ENCODE measurements around the gene DNHD1. TPM values are rescaled to one million over a fixed set of nuclear protein-coding genes. Genes with fewer than 3 reads are reported as not detected.

The DNHD1 gene
- total RNA-seq, 6 experiments from 2014 or later = 1.9 to 10.3 (median 6.1) TPM

- peak; percentile 9 to 29 (median 12) for TF ChIP-seq CTCF (IDR thresholded peaks at IDR 0.05)
- TF ChIP-seq POLR2A (IDR thresholded peaks at IDR 0.05) = peak; percentile 39
- Histone ChIP-seq H3K9me3 (no peaks in the 10 kb centered on the region), H3K27ac (peak overlapping the region; percentile 84 to 91 (median 89)), H3K36me3 (peaks cover 3 to 42% (median 15%) of the 10 kb centered on the region in 4 donors), H3K4me1 (peaks cover 0 to 51% (median 18%) of the 10 kb centered on the region in 4 donors), H3K4me3 (peak overlapping the region; percentile 73 to 89 (median 77)), H3K27me3 (no peaks in the 10 kb centered on the region)
- WGBS (ENCODE audit: insufficient coverage, low coverage, low lambda C conversion rate, missing lambda C conversion rate) = 2% methylated on average over 17 of the region's 20 CpGs
- ATAC-seq (peak; percentile 42 to 51 (median 46)), DNase-seq (peak in 2 of 3 donors; percentile 59 to 62)
- intact Hi-C loops (cut with DNase I) = no loop called here
Observed at GRCh38 chr11:6604081-6604626, 107.1 kb downstream of the DNHD1 start.

GRCh38 chr11:6604790-6605189 lies 107.7 kb downstream of the DNHD1 start:
- Histone ChIP-seq H3K27me3 (no peaks in the 10 kb centered on the region), H3K36me3 (peaks cover 3 to 42% (median 18%) of the 10 kb centered on the region in 4 donors), H3K4me3 (peak overlapping the region; percentile 73 to 89 (median 77)), H3K4me1 (peaks cover 0 to 45% (median 16%) of the 10 kb centered on the region in 4 donors), H3K9me3 (no peaks in the 10 kb centered on the region), H3K27ac (peak overlapping the region; percentile 84 to 91 (median 89))
- DNase-seq (no peak), ATAC-seq (no peak)
- intact Hi-C loops (cut with DNase I) = no loop called here
- WGBS (ENCODE audit: insufficient coverage, low coverage, low lambda C conversion rate, missing lambda C conversion rate) = 21% methylated on average over 3 of the region's 3 CpGs
- no peak for TF ChIP-seq POLR2A (IDR thresholded peaks at IDR 0.05)

GRCh38 chr11:6606471-6607189 lies 109.5 kb downstream of the DNHD1 start:
- peak; percentile 73 for TF ChIP-seq POLR2A (IDR thresholded peaks at IDR 0.05)
- no peak for TF ChIP-seq CTCF (IDR thresholded peaks at IDR 0.05)
- Histone ChIP-seq H3K27me3 (no peaks in the 10 kb centered on the region), H3K4me1 (peaks cover 0 to 49% (median 16%) of the 10 kb centered on the region in 4 donors), H3K4me3 (no peak overlapping the region), H3K27ac (peak overlapping the region; percentile 75 to 91 (median 88)), H3K36me3 (peaks cover 8 to 37% (median 19%) of the 10 kb centered on the region in 4 donors), H3K9me3 (no peaks in the 10 kb centered on the region)
- DNase-seq (peak; percentile 83 to 93 (median 90)), ATAC-seq (peak; percentile 72 to 81 (median 77))
- WGBS (ENCODE audit: insufficient coverage, low coverage, low lambda C conversion rate, missing lambda C conversion rate) = 11% methylated on average over 8 of the region's 11 CpGs
- intact Hi-C loops (cut with DNase I) = no loop called here

- no peak for ATAC-seq
- DNase-seq = no peak
- no peak for TF ChIP-seq CTCF (IDR thresholded peaks at IDR 0.05)
- TF ChIP-seq POLR2A (IDR thresholded peaks at IDR 0.05) = peak; percentile 49
- peak overlapping the region; percentile 55 to 91 (median 58) for H3K27ac ChIP-seq
- H3K4me1 ChIP-seq = peaks cover 0 to 42% (median 12%) of the 10 kb centered on the region in 4 donors
- H3K4me3 ChIP-seq = no peak overlapping the region
- H3K36me3 ChIP-seq = peaks cover 8 to 37% (median 19%) of the 10 kb centered on the region in 4 donors
- intact Hi-C loops (cut with DNase I) = no loop called here
- no peaks in the 10 kb centered on the region for H3K27me3 ChIP-seq
- no peaks in the 10 kb centered on the region for H3K9me3 ChIP-seq
Observed at GRCh38 chr11:6607190-6607795, 110.2 kb downstream of the DNHD1 start.

GRCh38 chr11:6608011-6608410 lies 110.9 kb downstream of the DNHD1 start:
- DNase-seq (peak in 1 of 3 donors; percentile 41), ATAC-seq (no peak)
- no peaks in the 10 kb centered on the region for H3K9me3 ChIP-seq
- peak overlapping the region in 1 of 3 donors; percentile 91 for H3K27ac ChIP-seq
- H3K4me1 ChIP-seq = peaks cover 0 to 41% (median 11%) of the 10 kb centered on the region in 4 donors
- intact Hi-C loops (cut with DNase I) = no loop called here
- no peak overlapping the region for H3K4me3 ChIP-seq
- H3K27me3 ChIP-seq = no peaks in the 10 kb centered on the region
- WGBS (ENCODE audit: insufficient coverage, low coverage, low lambda C conversion rate, missing lambda C conversion rate) = 87% methylated on average over 9 of the region's 9 CpGs
- peaks cover 8 to 37% (median 19%) of the 10 kb centered on the region in 4 donors for H3K36me3 ChIP-seq
- TF ChIP-seq CTCF (IDR thresholded peaks at IDR 0.05) = no peak
- TF ChIP-seq POLR2A (IDR thresholded peaks at IDR 0.05) = no peak
